Muscle layer of duodenum (tissue), 2 donors: ENCODE data around the gene MAGI2.

ENCODE experiments used
- H3K27ac ChIP-seq: one replicate; pipeline ENCODE4 v1.7.0; 2013; ENCODE audit warnings: mild to moderate bottlenecking, low read length
- H3K27me3 ChIP-seq: one replicate; pipeline ENCODE4 v1.7.0; 2013; ENCODE audit warnings: low read depth, mild to moderate bottlenecking, control low read depth, low read length
- H3K36me3 ChIP-seq, 2 donors: one replicate each; pipeline ENCODE4 v1.7.0; 2013; ENCODE audit warnings: low read length in 2 of 2, control low read depth in 1 of 2, mild to moderate bottlenecking in 1 of 2; ENCODE audit not compliant: insufficient read depth in 2 of 2, control insufficient read depth in 1 of 2
- H3K4me1 ChIP-seq, 2 donors: one replicate each; pipeline ENCODE4 v1.7.0; 2013; ENCODE audit warnings: low read length in 2 of 2, mild to moderate bottlenecking in 2 of 2, control low read depth in 1 of 2, moderate library complexity in 1 of 2; ENCODE audit not compliant: insufficient read depth in 2 of 2, control insufficient read depth in 1 of 2
- H3K4me3 ChIP-seq, 2 donors: one replicate each; pipeline ENCODE4 v1.7.0; 2013; ENCODE audit warnings: low read length in 2 of 2, low read depth in 1 of 2, mild to moderate bottlenecking in 1 of 2
- H3K9me3 ChIP-seq, 2 donors: one replicate each; pipeline ENCODE4 v1.7.0; 2013; ENCODE audit warnings: low read length in 2 of 2, control low read depth in 1 of 2, mild to moderate bottlenecking in 1 of 2; ENCODE audit not compliant: control insufficient read depth in 1 of 2
- donor health status: healthy.

The MAGI2 gene

GRCh38 chr7:78377532-78377931 lies 1075.9 kb downstream of the MAGI2 start:
- Histone ChIP-seq H3K27ac (no peak overlapping the region), H3K27me3 (no peaks in the 10 kb centered on the region), H3K4me3 (no peak overlapping the region), H3K9me3 (no peaks in the 10 kb centered on the region), H3K4me1 (no peaks in the 10 kb centered on the region), H3K36me3 (no peaks in the 10 kb centered on the region)

GRCh38 chr7:78370936-78371335 lies 1082.5 kb downstream of the MAGI2 start:
- no peak overlapping the region for H3K4me3 ChIP-seq
- H3K27me3 ChIP-seq = no peaks in the 10 kb centered on the region
- no peaks in the 10 kb centered on the region for H3K4me1 ChIP-seq
- no peak overlapping the region for H3K27ac ChIP-seq
- H3K36me3 ChIP-seq = no peaks in the 10 kb centered on the region
- H3K9me3 ChIP-seq = no peaks in the 10 kb centered on the region

- H3K9me3 ChIP-seq = no peaks in the 10 kb centered on the region
Measured at GRCh38 chr7:78368771-78369170, 1084.7 kb downstream of the MAGI2 start.

GRCh38 chr7:78367280-78367773 lies 1086.1 kb downstream of the MAGI2 start:
- H3K27ac ChIP-seq = no peak overlapping the region
- no peaks in the 10 kb centered on the region for H3K4me1 ChIP-seq
- H3K9me3 ChIP-seq = no peaks in the 10 kb centered on the region
- H3K4me3 ChIP-seq = no peak overlapping the region
- no peaks in the 10 kb centered on the region for H3K36me3 ChIP-seq
- no peaks in the 10 kb centered on the region for H3K27me3 ChIP-seq

More at GRCh38 chr7:78368771-78369170, 1084.7 kb downstream of the MAGI2 start:
- Histone ChIP-seq H3K4me1 (no peaks in the 10 kb centered on the region), H3K4me3 (no peak overlapping the region), H3K27me3 (no peaks in the 10 kb centered on the region), H3K36me3 (no peaks in the 10 kb centered on the region), H3K27ac (no peak overlapping the region)

GRCh38 chr7:78363866-78364265 lies 1089.6 kb downstream of the MAGI2 start:
- no peaks in the 10 kb centered on the region for H3K36me3 ChIP-seq
- H3K4me3 ChIP-seq = no peak overlapping the region
- no peaks in the 10 kb centered on the region for H3K9me3 ChIP-seq
- H3K4me1 ChIP-seq = no peaks in the 10 kb centered on the region
- no peaks in the 10 kb centered on the region for H3K27me3 ChIP-seq
- H3K27ac ChIP-seq = no peak overlapping the region

- no peaks in the 10 kb centered on the region for H3K9me3 ChIP-seq
- no peaks in the 10 kb centered on the region for H3K27me3 ChIP-seq
- no peaks in the 10 kb centered on the region for H3K36me3 ChIP-seq
- H3K4me3 ChIP-seq = no peak overlapping the region
- H3K27ac ChIP-seq = no peak overlapping the region
- H3K4me1 ChIP-seq = no peaks in the 10 kb centered on the region
Measured at GRCh38 chr7:78359836-78360235, 1093.6 kb downstream of the MAGI2 start.

- H3K27me3 ChIP-seq = no peaks in the 10 kb centered on the region
- no peak overlapping the region for H3K4me3 ChIP-seq
- H3K4me1 ChIP-seq = no peaks in the 10 kb centered on the region
- H3K27ac ChIP-seq = no peak overlapping the region
- no peaks in the 10 kb centered on the region for H3K9me3 ChIP-seq
- no peaks in the 10 kb centered on the region for H3K36me3 ChIP-seq
Measured at GRCh38 chr7:78357709-78358108, 1095.8 kb downstream of the MAGI2 start.

- Histone ChIP-seq H3K36me3 (no peaks in the 10 kb centered on the region), H3K27me3 (no peaks in the 10 kb centered on the region), H3K4me1 (no peaks in the 10 kb centered on the region), H3K9me3 (no peaks in the 10 kb centered on the region), H3K27ac (no peak overlapping the region), H3K4me3 (no peak overlapping the region)
Measured at GRCh38 chr7:78355834-78356233, 1097.6 kb downstream of the MAGI2 start.

GRCh38 chr7:78350926-78351325 lies 1102.5 kb downstream of the MAGI2 start:
- H3K27me3 ChIP-seq = no peaks in the 10 kb centered on the region
- no peaks in the 10 kb centered on the region for H3K4me1 ChIP-seq
- no peak overlapping the region for H3K27ac ChIP-seq
- no peak overlapping the region for H3K4me3 ChIP-seq
- no peaks in the 10 kb centered on the region for H3K9me3 ChIP-seq
- H3K36me3 ChIP-seq = no peaks in the 10 kb centered on the region

GRCh38 chr7:78350391-78350790 lies 1103.1 kb downstream of the MAGI2 start:
- no peak overlapping the region for H3K27ac ChIP-seq

GRCh38 chr7:78346827-78347226 lies 1106.6 kb downstream of the MAGI2 start:
- Histone ChIP-seq H3K9me3 (no peaks in the 10 kb centered on the region), H3K36me3 (no peaks in the 10 kb centered on the region), H3K27ac (no peak overlapping the region), H3K27me3 (no peaks in the 10 kb centered on the region), H3K4me1 (no peaks in the 10 kb centered on the region), H3K4me3 (no peak overlapping the region)

More at GRCh38 chr7:78350391-78350790, 1103.1 kb downstream of the MAGI2 start:
- Histone ChIP-seq H3K4me1 (no peaks in the 10 kb centered on the region), H3K27me3 (no peaks in the 10 kb centered on the region), H3K36me3 (no peaks in the 10 kb centered on the region), H3K4me3 (no peak overlapping the region), H3K9me3 (no peaks in the 10 kb centered on the region)

- Histone ChIP-seq H3K27me3 (no peaks in the 10 kb centered on the region), H3K36me3 (no peaks in the 10 kb centered on the region), H3K4me1 (no peaks in the 10 kb centered on the region), H3K4me3 (no peak overlapping the region), H3K9me3 (no peaks in the 10 kb centered on the region), H3K27ac (no peak overlapping the region)
Measured at GRCh38 chr7:78345979-78346378, 1107.5 kb downstream of the MAGI2 start.
